Measurements from ENCODE around the gene CLEC9A. TPM values are rescaled to one million over a fixed set of nuclear protein-coding genes. Genes with fewer than 3 reads are reported as not detected.

The CLEC9A gene
- total RNA-seq, 2 donors from 2014 or later: not detected

- Mint-ChIP-seq H3K9me3 (peaks cover 1 to 6% of the 10 kb centered on the region in 2 donors), H3K36me3 (peaks cover 2 to 7% of the 10 kb centered on the region in 2 donors), H3K27ac (no peak overlapping the region)
- ATAC-seq (no peak), DNase-seq (ENCODE audit: low spot score in 2 of 2) (no peak)
These were observed 58.7 kb downstream of the CLEC9A start for GRCh38 chr12:10088955-10089900.

GRCh38 chr12:10094646-10095395, 64.3 kb downstream of the CLEC9A start:
- Mint-ChIP-seq H3K36me3 (no peaks in the 10 kb centered on the region), H3K9me3 (no peaks in the 10 kb centered on the region), H3K27ac (no peak overlapping the region)
- ATAC-seq: no peak
- no peak for DNase-seq (ENCODE audit: low spot score in 2 of 2)

- no peak for DNase-seq (ENCODE audit: low spot score in 2 of 2)
- no peaks in the 10 kb centered on the region for H3K36me3 Mint-ChIP-seq
- ATAC-seq: no peak
- no peak overlapping the region for H3K27ac Mint-ChIP-seq
- no peaks in the 10 kb centered on the region for H3K9me3 Mint-ChIP-seq
These were observed 65.5 kb downstream of the CLEC9A start for GRCh38 chr12:10095971-10096370.

GRCh38 chr12:10097521-10097920, 67.0 kb downstream of the CLEC9A start:
- DNase-seq (ENCODE audit: low spot score in 2 of 2) (no peak), ATAC-seq (no peak)
- no peaks in the 10 kb centered on the region for H3K9me3 Mint-ChIP-seq
- H3K36me3 Mint-ChIP-seq: no peaks in the 10 kb centered on the region
- H3K27ac Mint-ChIP-seq: no peak overlapping the region

- no peak for ATAC-seq
- Mint-ChIP-seq H3K9me3 (peaks cover 0 to 5% of the 10 kb centered on the region in 2 donors), H3K36me3 (peaks cover 5 to 10% of the 10 kb centered on the region in 2 donors), H3K27ac (no peak within 1 kb of the TSS)
- DNase-seq (ENCODE audit: low spot score in 2 of 2): no peak
These were observed 68.3 kb downstream of the CLEC9A start, which contains the start of gene CLEC1A for GRCh38 chr12:10098791-10099190. Gene CLEC1A (minus strand): TSS chr12:10098985. CDS start chr12:10098922, 63 bp downstream.

GRCh38 chr12:10101042-10101579, 70.6 kb downstream of the CLEC9A start:
- DNase-seq (ENCODE audit: low spot score in 2 of 2): no peak
- Mint-ChIP-seq H3K36me3 (peaks cover 5 to 13% of the 10 kb centered on the region in 2 donors), H3K9me3 (peaks cover 0 to 8% of the 10 kb centered on the region in 2 donors), H3K27ac (no peak overlapping the region)
- ATAC-seq: no peak

- Mint-ChIP-seq H3K36me3 (peaks cover 5 to 13% of the 10 kb centered on the region in 2 donors), H3K9me3 (peaks cover 0 to 8% of the 10 kb centered on the region in 2 donors), H3K27ac (no peak overlapping the region)
- ATAC-seq (no peak), DNase-seq (ENCODE audit: low spot score in 2 of 2) (no peak)
These were observed 71.3 kb downstream of the CLEC9A start for GRCh38 chr12:10101648-10102220.

- H3K9me3 Mint-ChIP-seq: peaks cover 0 to 8% of the 10 kb centered on the region in 2 donors
- no peak overlapping the region for H3K27ac Mint-ChIP-seq
- ATAC-seq: no peak
- peaks cover 5 to 13% of the 10 kb centered on the region in 2 donors for H3K36me3 Mint-ChIP-seq
- DNase-seq (ENCODE audit: low spot score in 2 of 2): no peak
These were observed 71.8 kb downstream of the CLEC9A start for GRCh38 chr12:10102322-10102721.

- Mint-ChIP-seq H3K27ac (no peak overlapping the region), H3K36me3 (peaks cover 0 to 15% of the 10 kb centered on the region in 2 donors), H3K9me3 (peaks cover 0 to 6% of the 10 kb centered on the region in 2 donors)
- ATAC-seq (no peak), DNase-seq (ENCODE audit: low spot score in 2 of 2) (no peak)
These were observed 79.9 kb downstream of the CLEC9A start for GRCh38 chr12:10110256-10110844.

GRCh38 chr12:10111451-10111850, 81.0 kb downstream of the CLEC9A start:
- H3K36me3 Mint-ChIP-seq: peaks cover 0 to 15% of the 10 kb centered on the region in 2 donors
- DNase-seq (ENCODE audit: low spot score in 2 of 2) (no peak), ATAC-seq (no peak)
- no peak overlapping the region for H3K27ac Mint-ChIP-seq
- peaks cover 0 to 6% of the 10 kb centered on the region in 2 donors for H3K9me3 Mint-ChIP-seq

- no peak for ATAC-seq
- Mint-ChIP-seq H3K36me3 (peaks cover 0 to 15% of the 10 kb centered on the region in 2 donors), H3K9me3 (peaks cover 0 to 6% of the 10 kb centered on the region in 2 donors), H3K27ac (no peak overlapping the region)
- DNase-seq (ENCODE audit: low spot score in 2 of 2): no peak
These were observed 82.6 kb downstream of the CLEC9A start for GRCh38 chr12:10113075-10113474.

GRCh38 chr12:10113920-10114319, 83.4 kb downstream of the CLEC9A start:
- ATAC-seq (no peak), DNase-seq (ENCODE audit: low spot score in 2 of 2) (no peak)
- Mint-ChIP-seq H3K9me3 (peaks cover 0 to 6% of the 10 kb centered on the region in 2 donors), H3K27ac (no peak overlapping the region), H3K36me3 (peaks cover 0 to 15% of the 10 kb centered on the region in 2 donors)

GRCh38 chr12:10115311-10115710, 84.8 kb downstream of the CLEC9A start:
- Mint-ChIP-seq H3K9me3 (peaks cover 0 to 6% of the 10 kb centered on the region in 2 donors), H3K27ac (no peak overlapping the region), H3K36me3 (peaks cover 0 to 15% of the 10 kb centered on the region in 2 donors)
- DNase-seq (ENCODE audit: low spot score in 2 of 2): no peak
- ATAC-seq: no peak
